GM19438 (cell line): Measurements from ENCODE around the gene DKK3.

Experiments
- ATAC-seq: cut with Tn5 transposase; IDR thresholded peaks from one replicate; pipeline ENCODE4 v1.9.1; 2021; ENCODE audit warnings: low read depth; ENCODE audit not compliant: unreplicated experiment

The DKK3 gene

DNA sequence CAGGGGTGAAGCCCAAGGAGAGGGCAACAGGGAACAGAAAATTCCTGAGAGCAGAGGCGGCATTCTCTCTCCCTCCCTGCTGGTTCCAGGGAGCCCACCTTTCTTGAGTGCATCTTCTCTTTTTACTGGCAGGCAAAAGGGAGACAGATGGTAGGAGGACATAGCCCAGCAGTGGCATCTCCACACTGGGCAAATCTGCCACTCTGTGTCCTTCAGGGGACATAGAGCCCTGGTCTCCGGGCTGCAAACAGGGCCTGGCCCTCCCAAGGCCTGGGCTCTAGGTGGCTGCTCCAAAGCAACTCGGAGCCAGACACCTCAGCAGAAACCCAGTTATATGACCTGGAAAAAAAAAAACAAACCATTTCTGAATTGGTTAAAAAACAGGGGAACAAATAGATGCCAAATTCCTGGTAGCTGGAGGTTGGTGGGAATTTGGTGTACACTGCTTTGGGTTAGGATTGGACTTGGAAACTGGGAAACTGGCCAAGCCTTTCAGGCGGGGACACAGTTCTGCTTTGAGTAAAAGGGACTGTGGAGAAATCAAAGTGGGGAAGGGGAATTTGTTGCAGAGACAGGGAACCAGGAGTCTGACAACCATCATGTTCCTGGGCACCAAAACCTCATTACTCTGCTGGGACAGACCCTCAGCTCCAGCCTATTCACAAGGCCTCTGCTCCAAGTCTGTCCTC lies 23.6 kb upstream of the DKK3 start:
- no peak for ATAC-seq

DNA sequence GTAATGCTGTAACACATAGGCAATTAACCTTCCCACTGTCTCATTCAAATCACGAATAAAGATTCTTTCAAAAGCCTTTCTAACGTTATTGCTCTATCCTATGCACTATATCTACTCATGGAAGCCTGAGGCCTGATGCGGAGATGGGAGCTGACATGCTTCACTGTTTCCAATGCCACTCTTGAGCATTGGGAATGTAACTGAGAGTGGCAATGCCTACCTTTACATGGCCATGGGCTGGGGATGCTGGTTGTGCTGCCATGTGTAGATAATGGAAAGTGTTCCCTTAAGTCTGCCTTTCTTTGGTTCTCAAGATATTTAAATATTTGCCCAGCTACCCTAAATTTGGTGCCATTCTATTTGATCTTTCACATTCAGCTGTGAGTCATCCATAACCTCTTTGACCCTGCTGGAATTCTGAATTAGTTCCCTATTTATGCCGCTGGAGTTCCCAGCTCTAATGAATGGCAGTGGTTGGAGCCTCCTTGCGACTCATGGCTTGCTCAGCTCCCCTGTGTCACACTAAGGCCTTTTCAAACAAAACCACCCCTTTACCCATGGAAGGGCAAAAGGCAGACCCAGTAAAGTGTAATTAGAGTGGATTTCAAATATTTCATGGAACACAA lies 21.4 kb upstream of the DKK3 start:
- ATAC-seq, result no peak

DNA sequence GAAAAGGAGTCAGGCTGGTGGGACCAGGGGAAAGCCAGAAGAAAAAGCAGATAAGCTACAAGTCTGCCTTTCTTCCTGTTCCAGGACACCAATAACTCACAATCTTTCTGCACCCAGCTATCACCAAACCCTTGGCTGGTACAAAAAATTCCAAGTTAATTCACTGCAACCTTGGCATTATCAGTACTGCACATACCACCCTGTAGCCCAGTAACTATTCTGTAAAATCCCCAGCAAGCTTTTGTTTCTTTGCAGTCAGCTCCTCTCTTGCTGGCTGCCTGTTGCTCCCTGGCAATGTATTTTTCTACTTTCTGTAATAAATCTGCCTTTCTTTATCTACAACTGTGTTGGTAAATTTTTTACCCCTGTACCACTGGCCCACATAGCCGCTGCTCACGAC lies 20.7 kb upstream of the DKK3 start:
- ATAC-seq, result no peak

DNA sequence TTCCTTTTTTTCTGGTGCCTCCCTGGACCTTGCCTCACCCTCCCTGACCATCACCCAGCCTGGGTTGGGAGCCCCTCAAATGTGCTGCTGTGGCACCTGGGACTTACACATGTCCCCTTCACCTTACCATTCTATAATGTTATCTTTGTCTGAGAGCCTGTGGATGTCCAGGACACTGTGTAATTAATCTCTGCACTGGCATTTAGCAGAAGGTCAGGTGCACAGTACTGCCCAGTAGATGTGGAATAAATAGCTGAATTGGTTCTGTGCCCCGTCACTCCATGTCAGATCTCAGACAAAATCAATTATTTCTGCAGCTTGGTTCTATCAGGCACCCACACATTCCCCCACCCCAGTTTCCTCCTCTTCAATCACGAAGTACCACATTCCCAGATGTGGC lies 19.9 kb upstream of the DKK3 start:
- ATAC-seq, result no peak

GRCh38 chr11:12026331-12027211 lies 18.1 kb upstream of the DKK3 start:
- ATAC-seq, result no peak

DNA sequence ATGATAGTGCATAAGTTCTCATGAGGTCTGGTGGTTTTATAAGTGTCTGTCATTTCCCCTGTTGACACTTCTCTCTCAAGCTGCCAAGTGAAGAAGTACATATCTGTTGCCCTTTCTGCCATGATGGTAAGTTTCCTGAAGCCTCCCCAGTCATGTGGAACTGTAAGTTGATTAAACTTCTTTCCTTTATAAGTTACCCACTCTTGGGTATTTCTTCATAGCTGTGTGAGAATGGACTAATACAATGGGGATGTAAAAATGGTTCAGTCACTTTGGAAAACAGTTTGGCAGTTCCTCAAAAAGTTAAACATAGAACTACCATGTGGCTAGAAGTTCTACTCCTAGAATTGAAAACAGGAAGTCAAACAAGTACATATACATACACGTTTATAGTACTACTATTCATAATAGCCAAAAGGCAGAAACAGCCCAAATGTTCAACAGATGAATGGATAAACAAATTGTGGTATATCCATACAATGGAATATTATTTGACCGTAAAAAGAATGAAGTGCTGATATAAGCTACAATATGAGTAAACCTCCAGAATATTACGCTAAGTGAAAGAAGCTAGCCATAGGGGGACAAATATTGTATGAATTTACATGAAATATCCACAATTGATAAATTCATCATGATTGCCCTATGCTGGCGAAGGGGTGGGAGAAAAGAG lies 16.0 kb upstream of the DKK3 start:
- no peak for ATAC-seq

DNA sequence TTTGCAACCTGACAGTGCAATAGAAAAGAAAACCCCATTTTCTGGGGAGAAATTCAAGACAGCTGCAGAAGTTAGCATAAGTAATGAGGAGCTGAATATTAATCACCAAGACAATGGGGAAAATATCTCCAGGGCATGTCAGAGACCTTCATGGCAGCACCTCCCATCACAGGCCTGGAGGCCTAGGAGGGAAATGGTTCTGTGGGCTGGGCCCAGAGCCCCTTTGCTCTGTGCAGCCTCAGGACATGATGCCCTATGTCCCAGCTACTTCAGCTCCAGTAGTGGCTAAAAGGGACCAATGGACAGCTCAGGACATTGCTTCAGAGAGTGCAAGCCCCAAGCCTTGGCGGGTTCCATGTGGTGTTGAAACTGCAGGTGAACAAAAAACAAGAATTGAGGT lies 14.6 kb upstream of the DKK3 start:
- ATAC-seq, result no peak

DNA sequence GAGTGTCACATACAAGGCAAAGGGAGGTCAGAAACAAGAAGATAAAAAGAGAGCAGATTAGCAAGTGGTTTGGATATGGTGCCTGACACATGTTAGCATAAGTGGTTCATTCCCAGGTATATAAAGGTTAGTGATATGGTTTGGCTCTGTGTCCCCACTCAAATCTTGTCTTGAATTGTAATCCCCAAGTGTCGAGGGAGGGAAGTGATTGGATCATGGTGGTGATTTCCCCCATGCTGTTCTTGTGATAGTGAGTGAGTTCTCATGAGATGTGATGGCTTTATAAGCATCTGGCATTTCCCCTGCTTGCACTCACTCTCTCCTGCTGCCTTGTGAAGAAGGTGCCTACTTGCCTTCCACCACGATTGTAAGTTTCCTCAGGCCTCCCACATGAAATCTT lies 12.1 kb upstream of the DKK3 start:
- ATAC-seq, result no peak

DNA sequence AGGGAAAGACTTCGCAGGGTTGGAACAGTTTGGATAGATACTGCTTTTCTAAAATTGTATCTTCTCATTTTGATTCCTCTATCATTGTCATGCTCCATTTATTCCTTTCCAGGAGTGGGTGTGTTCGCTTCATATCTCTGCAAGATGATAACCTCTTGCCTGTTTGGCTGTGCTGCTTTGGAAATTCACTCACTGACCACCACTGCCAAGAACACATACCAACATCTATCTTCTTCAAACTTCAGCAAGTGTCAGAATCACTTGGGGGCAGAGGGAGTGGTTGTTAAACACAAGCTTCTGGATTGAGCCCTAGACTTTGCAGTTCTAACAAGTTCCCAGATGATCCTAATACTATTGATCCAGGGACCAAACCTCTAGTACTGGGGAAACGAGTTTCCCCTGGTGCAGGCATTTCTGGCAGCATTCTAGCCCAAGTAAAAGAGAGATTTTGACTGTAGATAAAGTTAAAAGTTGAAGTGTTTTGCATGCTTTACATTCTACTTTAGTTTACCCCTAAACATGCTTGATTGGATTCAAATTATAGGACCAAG lies 11.5 kb upstream of the DKK3 start:
- ATAC-seq, result no peak

GRCh38 chr11:12019337-12019736 lies 10.9 kb upstream of the DKK3 start:
- ATAC-seq, result no peak

DNA sequence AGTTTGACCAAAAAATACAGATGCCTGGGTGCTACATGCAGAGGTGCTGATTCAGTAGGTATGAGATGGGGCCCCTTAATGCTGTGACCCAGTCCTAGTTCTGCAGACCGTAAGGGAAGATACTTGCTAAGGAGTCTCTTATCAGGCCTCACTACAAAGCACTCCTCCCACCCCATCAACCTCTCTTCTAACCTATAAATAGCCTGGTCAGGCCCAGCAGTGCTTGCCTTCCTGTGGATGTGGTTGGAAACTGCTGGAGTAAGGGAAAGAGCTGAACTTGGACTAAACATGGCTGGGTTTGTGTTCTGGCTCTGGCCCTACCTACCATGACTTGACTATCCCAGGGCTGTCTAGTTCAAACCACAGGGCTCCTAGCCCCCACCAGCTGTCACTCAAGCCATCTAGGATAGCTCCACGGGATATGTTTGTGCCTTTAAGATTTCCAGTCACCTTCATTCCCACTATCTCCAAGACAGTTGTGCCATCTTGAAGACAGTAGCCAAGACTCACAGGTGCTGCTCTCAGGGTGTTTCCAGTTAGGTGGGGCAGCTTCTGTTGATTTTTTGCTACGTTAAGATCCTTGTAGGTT lies 9.5 kb upstream of the DKK3 start:
- ATAC-seq, result no peak

DNA sequence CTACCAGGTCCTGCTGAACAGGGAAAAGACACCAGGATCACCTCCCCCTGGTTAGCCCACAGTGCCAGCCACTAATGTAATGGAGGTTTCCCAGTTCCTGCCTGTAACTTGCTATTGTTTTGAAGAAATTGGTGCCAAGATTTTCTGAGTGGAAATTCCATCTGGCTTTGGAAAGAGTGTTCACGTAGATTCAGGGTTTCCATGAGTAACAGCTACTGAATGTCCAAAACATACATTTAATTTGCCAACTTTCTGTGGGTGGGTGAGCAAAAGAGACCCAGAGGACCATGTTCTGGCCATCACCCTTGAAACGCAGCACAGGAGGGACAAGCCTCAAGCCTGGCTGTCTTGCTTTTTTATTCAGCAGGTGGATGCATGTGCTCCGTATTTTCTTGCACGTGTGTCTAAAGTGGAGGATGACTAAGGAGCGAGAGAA lies 8.8 kb upstream of the DKK3 start:
- ATAC-seq, result no peak

DNA sequence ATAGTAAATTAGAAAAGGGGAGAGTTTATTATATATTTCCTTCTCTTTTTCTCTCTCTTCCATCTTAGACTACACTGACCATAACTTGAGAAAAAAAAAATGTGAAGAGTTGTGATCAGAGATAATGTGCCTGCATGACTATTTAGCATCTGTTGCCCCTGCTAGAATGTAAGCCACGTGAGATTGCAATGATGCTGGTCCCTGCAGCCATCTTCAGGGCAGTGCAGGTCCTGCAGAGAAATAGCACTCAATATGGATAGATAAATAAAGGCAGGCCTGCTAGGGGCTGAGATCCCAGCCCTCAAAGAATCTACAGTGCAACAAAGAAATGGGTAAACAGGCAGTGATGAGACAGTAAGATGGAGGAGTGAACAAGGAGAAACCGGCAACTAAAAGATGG lies 7.8 kb upstream of the DKK3 start:
- no peak for ATAC-seq

GRCh38 chr11:12015486-12015885 lies 7.1 kb upstream of the DKK3 start:
- no peak for ATAC-seq

- ATAC-seq, result no peak
Measured at GRCh38 chr11:12013781-12014180, 5.4 kb upstream of the DKK3 start.

GRCh38 chr11:12009617-12010321 lies 1.3 kb upstream of the DKK3 start:
- no peak for ATAC-seq

DNA sequence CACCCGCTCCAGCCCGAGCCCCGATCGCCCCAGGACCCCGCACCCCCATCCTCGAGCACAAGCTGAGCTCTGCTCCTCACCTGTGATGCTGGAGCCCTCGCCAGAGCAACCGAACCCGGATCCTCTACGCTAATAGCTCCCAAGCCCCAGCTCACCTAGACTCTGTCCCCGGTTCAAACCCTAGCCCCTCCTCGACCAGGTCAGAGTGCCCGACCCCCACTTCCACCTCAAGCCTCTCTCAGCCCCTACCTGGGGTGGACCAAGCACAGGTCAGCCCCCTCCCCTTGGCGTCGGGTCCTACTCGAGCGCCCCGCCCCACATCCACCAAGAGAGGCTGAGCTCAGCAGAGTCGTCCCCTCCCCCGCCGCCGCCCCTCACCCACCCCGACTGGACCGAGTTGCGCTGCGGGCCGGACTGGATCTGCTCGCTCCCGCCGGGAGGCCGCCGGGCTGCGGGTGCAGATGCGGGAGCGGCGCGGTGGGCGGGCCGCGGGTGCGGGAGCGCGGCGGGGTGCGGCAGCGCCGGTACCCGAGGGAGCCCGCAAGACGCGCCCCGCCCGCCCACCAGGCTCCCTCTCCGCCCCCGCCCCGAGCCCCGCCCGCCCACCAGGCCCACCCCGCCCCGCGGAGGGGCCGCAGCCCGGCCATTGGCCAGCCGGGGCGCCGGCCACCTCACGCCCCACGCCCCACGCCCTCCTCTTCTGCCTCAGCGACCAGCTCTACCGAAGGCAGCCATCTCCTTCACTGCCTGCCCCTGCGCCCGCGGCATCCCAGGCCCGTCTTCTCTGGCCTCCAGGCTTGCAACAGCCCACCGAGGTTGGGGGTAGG lies 577 bp upstream of the DKK3 start:
- no peak for ATAC-seq

DNA sequence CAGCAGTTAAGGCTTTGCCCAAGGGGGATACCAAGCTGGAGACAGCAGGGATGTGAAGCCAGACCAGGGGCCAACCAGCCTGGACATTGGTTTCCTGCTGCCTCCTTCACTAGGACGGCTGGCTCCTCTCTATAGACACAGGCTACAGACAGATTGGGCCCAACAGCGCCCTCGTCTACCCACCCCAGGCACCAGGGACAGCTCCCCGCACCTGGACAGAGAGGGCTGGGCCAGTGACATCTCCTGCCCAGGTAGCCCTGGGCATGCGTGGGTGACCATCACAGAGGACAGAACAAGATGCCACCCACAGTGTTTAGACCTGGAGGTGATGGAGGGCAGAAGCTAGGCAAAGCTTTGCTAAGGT lies 1.2 kb downstream of the DKK3 start:
- no peak for ATAC-seq
